ENCODE data around the gene KRT82.

KRT82 gene

GRCh38 chr12:52434760-52435530, 28.8 kb upstream of the KRT82 start:
- no peaks in the 10 kb centered on the region for H3K4me1 ChIP-seq (ENCODE audit: control insufficient read depth, insufficient read depth, low read length)
- H3K9me3 ChIP-seq (ENCODE audit: control insufficient read depth, insufficient read depth, low read length) = no peaks in the 10 kb centered on the region
- H3K4me3 ChIP-seq (ENCODE audit: low read depth, low read length) = no peak overlapping the region
- no peaks in the 10 kb centered on the region for H3K36me3 ChIP-seq (ENCODE audit: control insufficient read depth, insufficient read depth, low read length)
- H3K27ac ChIP-seq (ENCODE audit: low read depth, low read length) = no peak overlapping the region
- no peaks in the 10 kb centered on the region for H3K27me3 ChIP-seq (ENCODE audit: control insufficient read depth, insufficient read depth, low read length)
- no peak overlapping the region for H3K9ac ChIP-seq (ENCODE audit: low read depth, low read length)

GRCh38 chr12:52434081-52434733, 28.1 kb upstream of the KRT82 start, which contains the start of gene KRT75:
Gene KRT75 (minus strand): TSS chr12:52434371. CDS start chr12:52434304, 67 bp downstream.
- Histone ChIP-seq H3K36me3 (ENCODE audit: control insufficient read depth, insufficient read depth, low read length) (no peaks in the 10 kb centered on the region), H3K4me1 (ENCODE audit: control insufficient read depth, insufficient read depth, low read length) (no peaks in the 10 kb centered on the region), H3K27ac (ENCODE audit: low read depth, low read length) (no peak within 1 kb of the TSS), H3K27me3 (ENCODE audit: control insufficient read depth, insufficient read depth, low read length) (no peaks in the 10 kb centered on the region), H3K4me3 (ENCODE audit: low read depth, low read length) (no peak within 1 kb of the TSS), H3K9me3 (ENCODE audit: control insufficient read depth, insufficient read depth, low read length) (no peaks in the 10 kb centered on the region), H3K9ac (ENCODE audit: low read depth, low read length) (no peak within 1 kb of the TSS)

- Histone ChIP-seq H3K27ac (ENCODE audit: low read depth, low read length) (no peak overlapping the region), H3K27me3 (ENCODE audit: control insufficient read depth, insufficient read depth, low read length) (no peaks in the 10 kb centered on the region), H3K9ac (ENCODE audit: low read depth, low read length) (no peak overlapping the region), H3K9me3 (ENCODE audit: control insufficient read depth, insufficient read depth, low read length) (no peaks in the 10 kb centered on the region), H3K36me3 (ENCODE audit: control insufficient read depth, insufficient read depth, low read length) (no peaks in the 10 kb centered on the region), H3K4me1 (ENCODE audit: control insufficient read depth, insufficient read depth, low read length) (no peaks in the 10 kb centered on the region), H3K4me3 (ENCODE audit: low read depth, low read length) (no peak overlapping the region)
These were observed 27.5 kb upstream of the KRT82 start for GRCh38 chr12:52433501-52434080.

GRCh38 chr12:52432559-52433207, 26.5 kb upstream of the KRT82 start:
- Histone ChIP-seq H3K4me3 (ENCODE audit: low read depth, low read length) (no peak overlapping the region), H3K9ac (ENCODE audit: low read depth, low read length) (no peak overlapping the region), H3K9me3 (ENCODE audit: control insufficient read depth, insufficient read depth, low read length) (no peaks in the 10 kb centered on the region), H3K4me1 (ENCODE audit: control insufficient read depth, insufficient read depth, low read length) (no peaks in the 10 kb centered on the region), H3K36me3 (ENCODE audit: control insufficient read depth, insufficient read depth, low read length) (no peaks in the 10 kb centered on the region), H3K27me3 (ENCODE audit: control insufficient read depth, insufficient read depth, low read length) (no peaks in the 10 kb centered on the region), H3K27ac (ENCODE audit: low read depth, low read length) (no peak overlapping the region)

- H3K27ac ChIP-seq (ENCODE audit: low read depth, low read length) = no peak overlapping the region
- H3K9me3 ChIP-seq (ENCODE audit: control insufficient read depth, insufficient read depth, low read length) = no peaks in the 10 kb centered on the region
- no peak overlapping the region for H3K4me3 ChIP-seq (ENCODE audit: low read depth, low read length)
- H3K9ac ChIP-seq (ENCODE audit: low read depth, low read length) = no peak overlapping the region
- H3K27me3 ChIP-seq (ENCODE audit: control insufficient read depth, insufficient read depth, low read length) = no peaks in the 10 kb centered on the region
- H3K4me1 ChIP-seq (ENCODE audit: control insufficient read depth, insufficient read depth, low read length) = no peaks in the 10 kb centered on the region
- no peaks in the 10 kb centered on the region for H3K36me3 ChIP-seq (ENCODE audit: control insufficient read depth, insufficient read depth, low read length)
These were observed 22.0 kb upstream of the KRT82 start for GRCh38 chr12:52428121-52428520.

- Histone ChIP-seq H3K4me1 (ENCODE audit: control insufficient read depth, insufficient read depth, low read length) (no peaks in the 10 kb centered on the region), H3K9ac (ENCODE audit: low read depth, low read length) (no peak overlapping the region), H3K36me3 (ENCODE audit: control insufficient read depth, insufficient read depth, low read length) (no peaks in the 10 kb centered on the region), H3K9me3 (ENCODE audit: control insufficient read depth, insufficient read depth, low read length) (no peaks in the 10 kb centered on the region), H3K27ac (ENCODE audit: low read depth, low read length) (no peak overlapping the region), H3K27me3 (ENCODE audit: control insufficient read depth, insufficient read depth, low read length) (no peaks in the 10 kb centered on the region), H3K4me3 (ENCODE audit: low read depth, low read length) (no peak overlapping the region)
These were observed 20.9 kb upstream of the KRT82 start for GRCh38 chr12:52427083-52427482.

- Histone ChIP-seq H3K27ac (ENCODE audit: low read depth, low read length) (no peak overlapping the region), H3K36me3 (ENCODE audit: control insufficient read depth, insufficient read depth, low read length) (no peaks in the 10 kb centered on the region), H3K4me3 (ENCODE audit: low read depth, low read length) (no peak overlapping the region), H3K9me3 (ENCODE audit: control insufficient read depth, insufficient read depth, low read length) (no peaks in the 10 kb centered on the region), H3K27me3 (ENCODE audit: control insufficient read depth, insufficient read depth, low read length) (no peaks in the 10 kb centered on the region), H3K4me1 (ENCODE audit: control insufficient read depth, insufficient read depth, low read length) (no peaks in the 10 kb centered on the region), H3K9ac (ENCODE audit: low read depth, low read length) (no peak overlapping the region)
These were observed 19.9 kb upstream of the KRT82 start for GRCh38 chr12:52426034-52426433.

- H3K27me3 ChIP-seq (ENCODE audit: control insufficient read depth, insufficient read depth, low read length) = no peaks in the 10 kb centered on the region
These were observed 19.3 kb upstream of the KRT82 start for GRCh38 chr12:52425466-52425865.

GRCh38 chr12:52423661-52424500, 17.7 kb upstream of the KRT82 start:
- Histone ChIP-seq H3K9ac (ENCODE audit: low read depth, low read length) (no peak overlapping the region), H3K9me3 (ENCODE audit: control insufficient read depth, insufficient read depth, low read length) (no peaks in the 10 kb centered on the region), H3K4me3 (ENCODE audit: low read depth, low read length) (no peak overlapping the region), H3K27me3 (ENCODE audit: control insufficient read depth, insufficient read depth, low read length) (no peaks in the 10 kb centered on the region), H3K36me3 (ENCODE audit: control insufficient read depth, insufficient read depth, low read length) (no peaks in the 10 kb centered on the region), H3K4me1 (ENCODE audit: control insufficient read depth, insufficient read depth, low read length) (no peaks in the 10 kb centered on the region), H3K27ac (ENCODE audit: low read depth, low read length) (no peak overlapping the region)

More at GRCh38 chr12:52425466-52425865, 19.3 kb upstream of the KRT82 start:
- H3K27ac ChIP-seq (ENCODE audit: low read depth, low read length) = no peak overlapping the region
- H3K4me3 ChIP-seq (ENCODE audit: low read depth, low read length) = no peak overlapping the region
- no peak overlapping the region for H3K9ac ChIP-seq (ENCODE audit: low read depth, low read length)
- no peaks in the 10 kb centered on the region for H3K9me3 ChIP-seq (ENCODE audit: control insufficient read depth, insufficient read depth, low read length)
- no peaks in the 10 kb centered on the region for H3K4me1 ChIP-seq (ENCODE audit: control insufficient read depth, insufficient read depth, low read length)
- H3K36me3 ChIP-seq (ENCODE audit: control insufficient read depth, insufficient read depth, low read length) = no peaks in the 10 kb centered on the region

GRCh38 chr12:52423035-52423434, 16.9 kb upstream of the KRT82 start:
- H3K9me3 ChIP-seq (ENCODE audit: control insufficient read depth, insufficient read depth, low read length) = no peaks in the 10 kb centered on the region
- H3K36me3 ChIP-seq (ENCODE audit: control insufficient read depth, insufficient read depth, low read length) = no peaks in the 10 kb centered on the region
- H3K27me3 ChIP-seq (ENCODE audit: control insufficient read depth, insufficient read depth, low read length) = no peaks in the 10 kb centered on the region
- no peak overlapping the region for H3K27ac ChIP-seq (ENCODE audit: low read depth, low read length)
- H3K4me1 ChIP-seq (ENCODE audit: control insufficient read depth, insufficient read depth, low read length) = no peaks in the 10 kb centered on the region
- H3K9ac ChIP-seq (ENCODE audit: low read depth, low read length) = no peak overlapping the region
- H3K4me3 ChIP-seq (ENCODE audit: low read depth, low read length) = no peak overlapping the region
